IMR-90 (cell line): ENCODE measurements around the gene GARNL3. TPM values are rescaled to one million over a fixed set of nuclear protein-coding genes. Genes with fewer than 3 reads are reported as not detected.

Experiments
- ATAC-seq: fragments of 200-7000 bp; cut with Tn5 transposase; 2 replicates; pipeline ENCODE4 v1.9.1; 2020; ENCODE audit warnings: low read depth, mild to moderate bottlenecking, moderate library complexity
- BruUV-seq: library from RNA; stranded (reverse); fragments of 400-500 nt; replicated peaks from 2 replicates; lab custom pipeline; 2021; lab: Mats Ljungman, UMichigan
- CTCF ChIA-PET: fragments of 300-600 bp; formaldehyde crosslinking; extraction: SDS; loops from one replicate; lab custom pipeline; 2021; ENCODE audit warnings: antibody characterized with exemption; lab: Yijun Ruan, JAX
- POLR2A ChIA-PET: fragments of 300-600 bp; sonication (Branson Sonifier 250); formaldehyde crosslinking; loops from one replicate; lab custom pipeline; 2022; ENCODE audit warnings: antibody characterized with exemption; ENCODE audit not compliant: unreplicated experiment; lab: Charles Lee
- DNase-seq: peaks from one replicate; pipeline ENCODE4 v3.0.0; 2013
- H2AFZ ChIP-seq: replicated peaks from 2 replicates; pipeline ENCODE3; 2013; ENCODE audit warnings: low read length, mild to moderate bottlenecking; ENCODE audit not compliant: poor library complexity
- H2AK5ac ChIP-seq: 2 replicates; pipeline ENCODE4 v1.6.1; 2013; ENCODE audit warnings: low read depth, low read length, inconsistent platforms
- H2AK9ac ChIP-seq: replicated peaks from 2 replicates; pipeline ENCODE3; 2013; ENCODE audit warnings: mild to moderate bottlenecking, low read depth, low read length, moderate library complexity; ENCODE audit not compliant: poor library complexity
- H2BK120ac ChIP-seq: 2 replicates; pipeline ENCODE4 v1.6.1; 2013; ENCODE audit warnings: low read depth, low read length, inconsistent platforms
- H2BK15ac ChIP-seq: 3 replicates; pipeline ENCODE4 v1.6.1; 2013; ENCODE audit warnings: low read depth, low read length, inconsistent platforms
- H2BK20ac ChIP-seq: 2 replicates; pipeline ENCODE4 v1.6.1; 2013; ENCODE audit warnings: low read depth, mild to moderate bottlenecking, inconsistent platforms, low read length, moderate library complexity
- H2BK5ac ChIP-seq: 2 replicates; pipeline ENCODE4 v1.6.1; 2013; ENCODE audit warnings: mild to moderate bottlenecking, low read depth, low read length, inconsistent platforms; ENCODE audit not compliant: poor library complexity, severe bottlenecking
- H3K14ac ChIP-seq: replicated peaks from 2 replicates; pipeline ENCODE4 v1.6.1; 2013; ENCODE audit warnings: low read depth, low read length, inconsistent platforms
- H3K18ac ChIP-seq: 2 replicates; pipeline ENCODE4 v1.6.1; 2013; ENCODE audit warnings: low read depth, low read length, control low read depth
- H3K23ac ChIP-seq: 2 replicates; pipeline ENCODE4 v1.6.1; 2013; ENCODE audit warnings: low read depth, low read length, inconsistent platforms
- H3K27ac ChIP-seq: 2 replicates; pipeline ENCODE4 v1.5.1; 2013; ENCODE audit warnings: mild to moderate bottlenecking, control low read depth, low read length; ENCODE audit not compliant: insufficient read depth
- H3K27me3 ChIP-seq: 2 replicates; pipeline ENCODE4 v1.6.1; 2013; ENCODE audit warnings: low read length; ENCODE audit not compliant: control insufficient read depth, insufficient read depth
- H3K36me3 ChIP-seq: 2 replicates; pipeline ENCODE4 v1.6.1; 2013; ENCODE audit warnings: low read length, mixed read lengths; ENCODE audit not compliant: control insufficient read depth, insufficient read depth
- H3K4ac ChIP-seq: 2 replicates; pipeline ENCODE4 v1.6.1; 2013; ENCODE audit warnings: low read depth, low read length, inconsistent platforms
- H3K4me1 ChIP-seq: 2 replicates; pipeline ENCODE4 v1.6.1; 2013; ENCODE audit warnings: low read length, mixed read lengths; ENCODE audit not compliant: control insufficient read depth, insufficient read depth
- H3K4me2 ChIP-seq: 2 replicates; pipeline ENCODE4 v1.6.1; 2013; ENCODE audit warnings: low read depth, mild to moderate bottlenecking, control low read depth, low read length, moderate library complexity
- H3K4me3 ChIP-seq: 2 replicates; pipeline ENCODE4 v1.5.1; 2013; ENCODE audit warnings: low read depth, mild to moderate bottlenecking, control low read depth, low read length, moderate library complexity; ENCODE audit not compliant: insufficient read depth
- H3K56ac ChIP-seq: 2 replicates; pipeline ENCODE4 v1.6.1; 2013; ENCODE audit warnings: low read length, inconsistent platforms; ENCODE audit not compliant: insufficient read depth; ENCODE audit errors: extremely low read depth
- H3K79me1 ChIP-seq, 2 experiments: 2 replicates each; pipeline ENCODE4 v1.6.1; 2013; ENCODE audit warnings: low read length in 2 of 2, inconsistent platforms in 1 of 2, low read depth in 1 of 2
- H3K9ac ChIP-seq: 2 replicates; pipeline ENCODE4 v1.6.1; 2013; ENCODE audit warnings: low read depth, low read length, control low read depth
- H3K9me1 ChIP-seq: 2 replicates; pipeline ENCODE4 v1.6.1; 2013; ENCODE audit warnings: low read length, inconsistent platforms; ENCODE audit not compliant: insufficient read depth
- H3K9me3 ChIP-seq: 2 replicates; pipeline ENCODE4 v1.6.1; 2013; ENCODE audit warnings: low read length; ENCODE audit not compliant: control insufficient read depth, insufficient read depth
- H4K20me1 ChIP-seq: 2 replicates; pipeline ENCODE4 v1.6.1; 2013; ENCODE audit warnings: low read length, inconsistent platforms; ENCODE audit not compliant: insufficient read depth
- H4K5ac ChIP-seq: 2 replicates; pipeline ENCODE4 v1.6.1; 2013; ENCODE audit warnings: mild to moderate bottlenecking, low read depth, low read length, control low read depth
- H4K8ac ChIP-seq, 2 experiments: 2 replicates each; pipeline ENCODE4 v1.6.1; 2013; ENCODE audit warnings: low read depth in 2 of 2, low read length in 2 of 2, control low read depth in 1 of 2, inconsistent platforms in 1 of 2
- H4K91ac ChIP-seq: 2 replicates; pipeline ENCODE4 v1.6.1; 2013; ENCODE audit warnings: low read depth, low read length, inconsistent platforms; ENCODE audit not compliant: insufficient read depth
- MAFK ChIP-seq: IDR thresholded peaks from 2 replicates; pipeline ENCODE4 v1.6.1; 2012; ENCODE audit warnings: low read depth, low read length, improper control_type of control experiment
- MAZ ChIP-seq: IDR thresholded peaks from 2 replicates; pipeline ENCODE4 v1.6.1; 2012; ENCODE audit warnings: low read depth, mild to moderate bottlenecking, low read length, improper control_type of control experiment, moderate library complexity, borderline replicate concordance
- MXI1 ChIP-seq: IDR thresholded peaks from 2 replicates; pipeline ENCODE4 v1.6.1; 2012; ENCODE audit warnings: low read depth, mild to moderate bottlenecking, low read length, moderate library complexity, borderline replicate concordance
- NFE2L2 ChIP-seq: fragments of 150-350 bp; IDR thresholded peaks from 2 replicates; pipeline ENCODE4 v1.6.1; 2016; ENCODE audit warnings: low read depth, mild to moderate bottlenecking, low read length
- RCOR1 ChIP-seq: IDR thresholded peaks from 2 replicates; pipeline ENCODE4 v1.6.1; 2012; ENCODE audit warnings: mild to moderate bottlenecking, low read length, improper control_type of control experiment; ENCODE audit not compliant: insufficient replicate concordance
- WGBS, 2 experiments: methylation state at CpG; one replicate each; pipeline versions ENCODE4 v1.1.5 to v1.1.7; 2013; ENCODE audit warnings: missing lambda C conversion rate in 2 of 2; ENCODE audit not compliant: insufficient read length in 1 of 2; ENCODE audit errors: extremely low coverage in 2 of 2; 5-methylcytosine and 5-hydroxymethylcytosine counted together
- dilution Hi-C: fragments of 300-500 bp; cut with HindIII; formaldehyde crosslinking; loops from one replicate; pipeline ENCODE4 v1.14.3; 2018; ENCODE audit warnings: low sequenced_read_pairs; ENCODE audit not compliant: unreplicated experiment
- in situ Hi-C: fragments of 300-500 bp; cut with MboI; formaldehyde crosslinking; loops from 3 replicates; pipeline ENCODE4 v1.14.3; 2019; ENCODE audit warnings: low sequenced_read_pairs, inconsistent platforms, mixed read lengths
- intact Hi-C: fragments of 100-400 bp; cut with micrococcal nuclease; formaldehyde crosslinking; loops from 2 replicates; pipeline ENCODE4 v1.10.0; 2022
- polyA plus RNA-seq, 3 experiments: library from polyadenylated mRNA; depleted of rRNA; stranded (reverse); fragments of >200 nt; gene quantifications; 2 replicates each; pipeline ENCODE4 v1.2.3, GENCODE V29; 2012; ENCODE audit warnings: low replicate concordance in 1 of 3
- total RNA-seq: library from RNA; depleted of rRNA; stranded (reverse); fragments of >200 nt; gene quantifications from 2 replicates; pipeline ENCODE4 v1.2.3, GENCODE V29; 2012

Gene GARNL3
- total and polyA plus RNA-seq, 2 of the 4 experiments (the other 2 are of a cell fraction), result 1.9 to 5.0 TPM

DNA sequence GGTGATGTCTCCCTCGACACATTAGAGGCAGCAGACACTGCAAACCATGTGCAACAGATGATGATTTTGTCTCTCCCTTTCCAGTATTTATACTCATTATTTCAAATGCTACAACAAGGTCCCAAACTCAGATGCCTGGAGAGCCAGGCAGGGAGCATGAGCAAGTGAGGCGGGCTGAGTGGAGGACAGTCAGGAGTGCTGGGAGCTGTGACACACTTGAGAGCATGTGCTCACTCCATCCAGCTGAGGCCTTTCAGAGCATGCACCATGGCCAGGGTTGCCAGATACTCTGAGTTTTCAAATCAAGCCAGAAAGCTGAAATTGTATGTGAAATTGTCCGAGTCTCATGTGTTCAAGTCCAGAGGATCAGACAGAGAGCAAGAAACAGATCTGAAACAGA, 76.6 kb downstream of the GARNL3 start:
- CTCF ChIA-PET, result no interaction called here
- TF ChIP-seq NFE2L2, result no peak
- TF ChIP-seq MAFK, result no peak
- no peak for TF ChIP-seq MXI1
- no peak for TF ChIP-seq MAZ
- TF ChIP-seq RCOR1, result no peak
- no peak overlapping the region for H3K9ac ChIP-seq
- H2BK120ac ChIP-seq, result no peak overlapping the region
- H2AK9ac ChIP-seq, result no peak overlapping the region
- no peak overlapping the region for H3K56ac ChIP-seq
- ATAC-seq, result no peak
- no peak overlapping the region for H3K4me3 ChIP-seq
- no peak overlapping the region for H2AK5ac ChIP-seq
- dilution Hi-C loops, result no loop called here
- in situ Hi-C loops, result no loop called here
- no peaks in the 10 kb centered on the region for H3K9me3 ChIP-seq
- H4K91ac ChIP-seq, result no peak overlapping the region
- H4K20me1 ChIP-seq, result peaks cover 3% of the 10 kb centered on the region; the same call in 1 of the 2 replicates
- BruUV-seq, result no TSS peak
- no peak overlapping the region for H2AFZ ChIP-seq
- H4K8ac ChIP-seq, result no peak overlapping the region
- 0 out of 2 replicates have a peak overlapping the region, but pooled peaks have one; percentile 30 for H3K14ac ChIP-seq
- H3K23ac ChIP-seq, result no peak overlapping the region
- no peaks in the 10 kb centered on the region for H3K27me3 ChIP-seq
- H3K4me2 ChIP-seq, result no peak overlapping the region
- H2BK20ac ChIP-seq, result no peak overlapping the region
- no peaks in the 10 kb centered on the region for H3K36me3 ChIP-seq
- POLR2A ChIA-PET, result no interaction called here
- WGBS, 2 experiments, result 60% methylated on average over 1 of the region's 3 CpGs; no CpG with 5 or more reads in 1 of the 2 experiments
- H3K18ac ChIP-seq, result no peak overlapping the region
- H4K5ac ChIP-seq, result no peak overlapping the region
- no peak for DNase-seq
- no peak overlapping the region for H2BK15ac ChIP-seq
- H3K27ac ChIP-seq, result no peak overlapping the region
- H2BK5ac ChIP-seq, result no peak overlapping the region
- peak overlapping the region; percentile 4; the same call in 1 of the 2 replicates for H3K4ac ChIP-seq
- H3K79me1 ChIP-seq, result no peaks in the 10 kb centered on the region
- peaks cover 11% of the 10 kb centered on the region for H3K4me1 ChIP-seq
- peaks cover 18% of the 10 kb centered on the region for H3K9me1 ChIP-seq
- intact Hi-C loops, result no loop called here
